Liver (tissue), 9 donors: ENCODE results near the gene ATXN7L1. TPM values are rescaled to one million over a fixed set of nuclear protein-coding genes. Genes with fewer than 3 reads are reported as not detected.

Experiments used
- DNase-seq: peaks from one replicate; pipeline ENCODE4 v3.0.0-alpha.2; 2017; ENCODE audit warnings: low spot score
- H3K27ac ChIP-seq, 2 donors: one replicate each; pipeline ENCODE4 v1.7.0; 2013; ENCODE audit warnings: inconsistent platforms in 2 of 2, low read length in 2 of 2, control low read depth in 1 of 2, low read depth in 1 of 2, mild to moderate bottlenecking in 1 of 2
- H3K27me3 ChIP-seq, 4 donors: one replicate each; pipeline versions ENCODE4 v1.6.1 to v1.7.0; 2013; ENCODE audit warnings: low read length in 3 of 4, inconsistent platforms in 1 of 4, mild to moderate bottlenecking in 1 of 4, moderate library complexity in 1 of 4; ENCODE audit not compliant: control insufficient read depth in 4 of 4, insufficient read depth in 4 of 4
- H3K36me3 ChIP-seq, 4 donors: one replicate each; pipeline versions ENCODE4 v1.6.1 to v1.7.0; 2013; ENCODE audit warnings: low read length in 3 of 4, mild to moderate bottlenecking in 3 of 4, low read depth in 1 of 4, moderate library complexity in 1 of 4; ENCODE audit not compliant: control insufficient read depth in 4 of 4, insufficient read depth in 3 of 4
- H3K4me1 ChIP-seq, 4 donors: one replicate each; pipeline versions ENCODE4 v1.6.1 to v1.7.0; 2013; ENCODE audit warnings: low read length in 3 of 4, mild to moderate bottlenecking in 3 of 4, moderate library complexity in 1 of 4; ENCODE audit not compliant: control insufficient read depth in 4 of 4, insufficient read depth in 4 of 4
- H3K4me3 ChIP-seq, 3 donors: one replicate each; pipeline versions ENCODE4 v1.6.1 to v1.7.0; 2013; ENCODE audit warnings: low read length in 3 of 3, control low read depth in 1 of 3, low read depth in 1 of 3, mild to moderate bottlenecking in 1 of 3
- H3K9ac ChIP-seq, 2 donors: one replicate each; pipeline ENCODE4 v1.7.0; 2013; ENCODE audit warnings: low read length in 2 of 2, mild to moderate bottlenecking in 2 of 2, moderate library complexity in 2 of 2, control low read depth in 1 of 2, low read depth in 1 of 2
- H3K9me3 ChIP-seq, 4 donors: one replicate each; pipeline versions ENCODE4 v1.6.1 to v1.7.0; 2013; ENCODE audit warnings: low read length in 3 of 4; ENCODE audit not compliant: control insufficient read depth in 4 of 4
- ATF3 ChIP-seq: IDR thresholded peaks from 2 replicates; pipeline ENCODE4 v1.6.1; 2016; ENCODE audit warnings: antibody characterized with exemption
- EGR1 ChIP-seq, 2 donors: IDR thresholded peaks; 2 replicates each; pipeline ENCODE4 v1.6.1; 2016 to 2018; ENCODE audit warnings: antibody characterized with exemption in 2 of 2, low read depth in 2 of 2
- FOXA2 ChIP-seq: IDR thresholded peaks from 2 replicates; pipeline ENCODE4 v1.6.1; 2016; ENCODE audit warnings: antibody characterized with exemption
- GABPA ChIP-seq, 2 donors: IDR thresholded peaks in 1 of 2; conservative IDR thresholded peaks in 1 of 2; 2 replicates each; pipeline ENCODE4 v1.6.1; 2016; ENCODE audit warnings: antibody characterized with exemption in 2 of 2, mild to moderate bottlenecking in 1 of 2, moderate library complexity in 1 of 2
- HNF4A ChIP-seq, 2 donors: conservative IDR thresholded peaks; 2 replicates each; pipeline ENCODE4 v1.6.1; 2016; ENCODE audit warnings: antibody characterized with exemption in 2 of 2, mild to moderate bottlenecking in 2 of 2
- HNF4G ChIP-seq: IDR thresholded peaks from 2 replicates; pipeline ENCODE4 v1.6.1; 2016; ENCODE audit warnings: antibody characterized with exemption
- JUND ChIP-seq, 2 donors: IDR thresholded peaks; 2 replicates each; pipeline ENCODE4 v1.6.1; 2016; ENCODE audit warnings: antibody characterized with exemption in 2 of 2
- MAX ChIP-seq: IDR thresholded peaks from 2 replicates; pipeline ENCODE4 v1.6.1; 2016; ENCODE audit warnings: antibody characterized with exemption
- NR2F2 ChIP-seq: IDR thresholded peaks from 2 replicates; pipeline ENCODE4 v1.6.1; 2016; ENCODE audit warnings: antibody characterized with exemption
- RAD21 ChIP-seq, 2 donors: IDR thresholded peaks; 2 replicates each; pipeline ENCODE4 v1.6.1; 2016; ENCODE audit warnings: antibody characterized with exemption in 2 of 2, mild to moderate bottlenecking in 2 of 2
- SP1 ChIP-seq: IDR thresholded peaks from 2 replicates; pipeline ENCODE4 v1.6.1; 2018; ENCODE audit warnings: antibody characterized with exemption, mild to moderate bottlenecking
- TAF1 ChIP-seq: conservative IDR thresholded peaks from 2 replicates; pipeline ENCODE4 v1.6.1; 2016; ENCODE audit warnings: antibody characterized with exemption, mild to moderate bottlenecking
- ZBTB33 ChIP-seq: IDR thresholded peaks from 2 replicates; pipeline ENCODE4 v1.6.1; 2016; ENCODE audit warnings: antibody characterized with exemption
- WGBS: extraction: QIAGEN DNeasy Blood & Tissue Kit; methylation state at CpG from one replicate; pipeline ENCODE4 v1.1.7; 2013; 5-methylcytosine and 5-hydroxymethylcytosine counted together
- polyA plus RNA-seq, 2 donors: library from polyadenylated mRNA; stranded (reverse) in 1 of 2; unstranded in 1 of 2; fragments of 200-250 nt in 1 of 2; fragments of >200 nt in 1 of 2; fragmentation: Nextera tagmentation in 1 of 2; extraction: Ambion mirVana in 1 of 2; gene quantifications; one replicate each; pipeline versions ENCODE4 v1.2.1 to v1.2.3, GENCODE V29; 2013 to 2015
- total RNA-seq, 2 donors: library from RNA; depleted of rRNA; stranded (reverse); fragments of >200 nt; gene quantifications; one replicate each; pipeline ENCODE4 v1.2.3, GENCODE V29; 2014
- donor health status: healthy.
- donor health status: healthy.
- donor health status: healthy.
- donor health status: healthy.
- donor health status: healthy.

The ATXN7L1 gene
- total and polyA plus RNA-seq, 4 donors, result 2.1 to 7.4 (median 5.3) TPM

GRCh38 chr7:105640956-105641810 lies 235.2 kb downstream of the ATXN7L1 start:
- Histone ChIP-seq H3K4me3 (no peak overlapping the region), H3K27me3 (no peaks in the 10 kb centered on the region), H3K9me3 (no peaks in the 10 kb centered on the region), H3K36me3 (peaks cover 0 to 59% (median 36%) of the 10 kb centered on the region in 4 donors), H3K27ac (no peak overlapping the region), H3K4me1 (no peaks in the 10 kb centered on the region), H3K9ac (no peak overlapping the region)
- DNase-seq, result no peak
- TF ChIP-seq GABPA (IDR thresholded peaks at IDR 0.05 in 1 of 2, conservative IDR thresholded peaks at IDR 0.05 in 1 of 2) (no peak), RAD21 (IDR thresholded peaks at IDR 0.05) (no peak), ATF3 (no peak), TAF1 (no peak), FOXA2 (no peak), JUND (IDR thresholded peaks at IDR 0.05) (no peak), HNF4A (conservative IDR thresholded peaks at IDR 0.05) (no peak), HNF4G (no peak), ZBTB33 (no peak)
- WGBS, result 95% methylated on average over 16 of the region's 16 CpGs

DNA sequence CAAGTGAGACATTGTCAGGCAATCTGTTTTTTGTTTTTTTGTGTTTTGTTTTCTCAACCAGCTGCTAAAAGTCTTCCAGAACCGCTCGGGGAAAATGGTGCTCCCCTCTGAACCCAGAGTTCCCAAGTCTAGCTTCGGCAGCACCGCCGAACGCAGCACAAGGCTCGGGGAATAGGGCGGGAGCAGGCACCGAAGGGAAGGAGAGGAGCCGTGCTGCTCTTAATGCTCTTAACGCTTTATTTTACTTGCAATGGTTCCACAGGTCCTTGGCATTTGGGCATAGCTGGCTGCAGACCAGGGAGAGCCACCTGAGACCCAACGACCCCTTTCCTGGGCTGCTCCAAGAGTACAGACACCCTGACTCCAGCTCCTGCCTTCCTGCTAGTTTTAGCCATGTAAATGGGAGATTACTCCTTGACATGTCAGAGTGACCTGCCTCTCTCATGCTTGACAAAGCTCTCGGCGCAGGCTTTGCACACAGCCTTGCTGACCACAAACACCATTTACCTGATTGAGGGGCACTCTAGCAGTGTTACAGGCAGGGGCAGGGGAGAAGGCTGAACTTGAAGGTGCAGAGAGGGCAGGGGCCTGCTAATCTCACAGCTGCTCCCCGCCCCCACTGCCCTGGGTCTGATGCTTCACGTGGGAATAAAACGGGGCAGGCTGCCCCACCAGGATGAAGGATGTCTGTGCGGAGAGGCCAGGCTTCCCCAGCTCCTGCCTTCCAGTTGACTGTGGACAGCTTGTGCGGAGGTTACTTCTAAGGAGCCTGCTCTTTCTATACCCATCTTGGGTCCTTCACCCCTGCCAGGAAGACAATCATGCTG lies 236.5 kb downstream of the ATXN7L1 start:
- Histone ChIP-seq H3K9ac (no peak overlapping the region), H3K4me1 (no peaks in the 10 kb centered on the region), H3K36me3 (peaks cover 0 to 65% (median 41%) of the 10 kb centered on the region in 4 donors), H3K27me3 (no peaks in the 10 kb centered on the region), H3K4me3 (no peak overlapping the region), H3K27ac (no peak overlapping the region), H3K9me3 (no peaks in the 10 kb centered on the region)
- no peak for TF ChIP-seq MAX
- no peak for TF ChIP-seq HNF4A (conservative IDR thresholded peaks at IDR 0.05)
- DNase-seq, result no peak
- 93% methylated on average over 19 of the region's 19 CpGs for WGBS

GRCh38 chr7:105638902-105639495 lies 237.4 kb downstream of the ATXN7L1 start:
- Histone ChIP-seq H3K9me3 (no peaks in the 10 kb centered on the region), H3K9ac (no peak overlapping the region), H3K4me1 (no peaks in the 10 kb centered on the region), H3K4me3 (no peak overlapping the region), H3K27ac (no peak overlapping the region), H3K27me3 (no peaks in the 10 kb centered on the region), H3K36me3 (peaks cover 0 to 72% (median 41%) of the 10 kb centered on the region in 4 donors)
- WGBS, result 87% methylated on average over 24 of the region's 24 CpGs
- no peak for DNase-seq
- TF ChIP-seq NR2F2, result no peak
- no peak for TF ChIP-seq MAX
- no peak for TF ChIP-seq EGR1 (IDR thresholded peaks at IDR 0.05; ENCODE audit: low read depth in 2 of 2)
- no peak for TF ChIP-seq SP1
- TF ChIP-seq HNF4G, result no peak
- no peak for TF ChIP-seq GABPA (IDR thresholded peaks at IDR 0.05 in 1 of 2, conservative IDR thresholded peaks at IDR 0.05 in 1 of 2)
- no peak for TF ChIP-seq JUND (IDR thresholded peaks at IDR 0.05)
